HG03342 (cell line): Measurements from ENCODE around the gene ZCCHC4.
"Not testable (repeated sequence)": the region's sequence is repeated elsewhere in the genome, so short reads cannot be mapped to it uniquely, and the experiment has no call there.

Experiments used
- ATAC-seq: cut with Tn5 transposase; IDR thresholded peaks from one replicate; pipeline ENCODE4 v1.9.1; 2021; ENCODE audit warnings: mild to moderate bottlenecking, moderate library complexity; ENCODE audit not compliant: unreplicated experiment

The ZCCHC4 gene

GRCh38 chr4:25320773-25321172 lies 8.2 kb downstream of the ZCCHC4 start:
- no peak for ATAC-seq

GRCh38 chr4:25321703-25322102 lies 9.1 kb downstream of the ZCCHC4 start:
- ATAC-seq: no peak

GRCh38 chr4:25328463-25328862 lies 15.9 kb downstream of the ZCCHC4 start:
- not testable (repeated sequence) for ATAC-seq

DNA sequence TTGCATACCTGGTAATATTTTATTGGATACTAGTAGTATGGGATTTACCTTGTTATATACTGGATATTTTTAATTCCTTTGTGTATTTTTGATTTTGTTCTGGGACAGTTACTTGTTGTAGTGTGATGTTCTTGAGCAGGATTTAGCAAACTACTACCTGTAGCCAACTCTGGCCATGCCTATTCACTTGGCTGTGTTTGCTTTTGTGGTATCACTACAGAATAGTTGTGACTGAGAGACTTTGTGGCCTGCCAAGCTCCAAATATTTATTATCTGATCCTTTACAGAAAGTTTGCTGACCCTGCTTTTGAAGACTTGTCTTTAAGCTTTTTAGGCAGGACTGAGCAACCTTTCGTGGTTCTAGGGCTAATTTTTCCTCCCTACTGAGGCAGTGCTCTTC lies 17.8 kb downstream of the ZCCHC4 start:
- ATAC-seq: peak; percentile 11

GRCh38 chr4:25330905-25331808 lies 18.6 kb downstream of the ZCCHC4 start:
- peak; percentile 85 for ATAC-seq

DNA sequence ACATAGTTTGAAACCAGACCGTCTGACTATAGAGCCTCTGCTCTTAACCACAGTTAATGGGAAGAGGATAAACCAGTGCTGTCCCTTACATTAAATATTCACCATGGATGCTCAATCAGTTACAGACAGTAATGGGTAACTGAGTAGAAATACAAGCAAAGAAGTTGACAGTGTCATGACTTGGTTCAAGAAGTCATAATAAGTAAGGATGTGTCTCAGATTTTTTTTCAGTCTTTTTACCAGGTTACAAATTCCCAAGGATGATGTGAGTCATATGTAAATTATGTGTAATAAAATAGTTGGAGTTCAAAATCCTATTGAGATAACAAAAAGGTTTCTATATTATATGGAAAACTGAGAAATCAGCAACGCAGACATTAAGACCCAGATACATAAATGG lies 31.1 kb downstream of the ZCCHC4 start:
- no peak for ATAC-seq

- ATAC-seq: no peak
These were observed 33.2 kb downstream of the ZCCHC4 start for GRCh38 chr4:25345744-25346143.

DNA sequence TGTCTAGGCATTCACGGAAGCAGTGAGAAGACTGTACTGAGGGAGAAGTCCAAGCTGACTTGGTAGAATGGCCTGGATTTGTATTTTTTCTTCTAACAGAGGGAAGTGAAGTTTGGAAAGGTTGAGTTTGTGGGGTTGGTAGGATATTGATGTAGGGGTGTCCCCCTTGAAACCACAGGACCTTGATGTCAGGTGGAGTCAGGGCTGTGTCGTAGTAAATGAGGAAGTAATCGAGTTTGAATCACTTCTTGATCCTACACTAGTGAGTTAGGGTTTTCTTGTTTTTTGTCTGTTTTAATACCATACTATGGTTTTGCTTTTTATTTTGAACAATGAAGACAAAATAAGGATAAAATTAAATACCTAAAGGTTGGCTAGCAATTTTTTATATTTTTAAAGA lies 34.3 kb downstream of the ZCCHC4 start:
- peak; percentile 88 for ATAC-seq

DNA sequence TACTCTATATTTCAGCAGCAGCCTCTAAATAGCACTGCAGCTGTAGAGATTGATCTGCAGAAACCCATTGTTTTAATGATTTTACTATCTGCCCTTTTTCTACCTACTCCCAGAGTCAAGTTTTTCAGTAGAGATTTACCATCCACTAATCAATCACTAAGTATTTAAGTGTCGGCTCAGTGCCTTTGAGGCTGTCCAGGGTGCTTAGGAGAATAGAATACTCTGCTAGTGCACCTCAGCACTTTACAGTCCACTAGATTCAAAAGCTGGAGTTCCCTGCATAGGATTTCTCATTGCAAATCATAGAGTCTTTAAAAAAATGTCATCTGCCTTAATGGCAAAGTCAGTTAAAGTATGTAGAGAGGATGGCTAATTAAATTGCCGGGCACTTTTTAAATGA lies 34.9 kb downstream of the ZCCHC4 start:
- ATAC-seq: no peak

DNA sequence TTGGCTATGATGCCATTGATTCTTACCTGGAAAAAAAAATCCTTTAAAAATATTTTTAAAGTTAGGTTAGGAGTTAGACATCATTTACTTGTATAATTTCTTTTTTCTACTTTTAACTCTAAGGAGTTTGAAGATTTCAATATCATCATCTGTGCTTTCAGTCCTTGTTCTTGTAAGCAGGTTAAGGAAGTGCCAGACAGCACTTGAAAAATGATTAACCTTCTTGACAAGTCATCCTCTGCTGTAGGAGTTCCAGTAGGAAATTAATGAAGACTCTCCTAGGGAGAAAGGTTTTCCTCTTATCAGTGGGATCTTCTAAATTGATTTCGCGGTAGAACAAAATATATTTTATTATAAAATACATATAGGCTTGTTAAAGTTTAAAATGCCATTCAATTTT lies 35.4 kb downstream of the ZCCHC4 start:
- no peak for ATAC-seq

GRCh38 chr4:25350561-25350960 lies 38.0 kb downstream of the ZCCHC4 start:
- ATAC-seq: no peak

GRCh38 chr4:25351777-25352416 lies 39.3 kb downstream of the ZCCHC4 start:
- no peak for ATAC-seq

DNA sequence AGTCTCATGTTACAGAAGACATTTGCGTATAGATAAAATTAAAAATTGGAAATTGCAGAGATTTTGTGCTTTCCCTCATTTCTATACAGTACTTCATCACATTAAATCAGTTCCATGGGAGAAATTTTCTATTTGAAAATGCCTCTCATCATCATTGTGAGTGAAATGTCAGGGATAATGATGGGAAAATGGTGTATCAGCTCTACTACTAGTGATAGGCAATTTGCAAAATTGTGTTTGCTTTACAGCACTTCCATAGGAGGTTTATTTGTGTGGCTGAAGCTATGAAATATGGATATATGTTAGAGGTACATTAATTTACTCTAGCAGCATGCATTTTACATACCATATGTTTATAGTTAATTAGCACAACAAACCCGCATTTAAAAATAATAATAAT lies 43.5 kb downstream of the ZCCHC4 start:
- ATAC-seq: no peak

- no peak for ATAC-seq
These were observed 46.1 kb downstream of the ZCCHC4 start for GRCh38 chr4:25358515-25359275.

GRCh38 chr4:25361253-25361652 lies 48.7 kb downstream of the ZCCHC4 start:
- no peak for ATAC-seq

DNA sequence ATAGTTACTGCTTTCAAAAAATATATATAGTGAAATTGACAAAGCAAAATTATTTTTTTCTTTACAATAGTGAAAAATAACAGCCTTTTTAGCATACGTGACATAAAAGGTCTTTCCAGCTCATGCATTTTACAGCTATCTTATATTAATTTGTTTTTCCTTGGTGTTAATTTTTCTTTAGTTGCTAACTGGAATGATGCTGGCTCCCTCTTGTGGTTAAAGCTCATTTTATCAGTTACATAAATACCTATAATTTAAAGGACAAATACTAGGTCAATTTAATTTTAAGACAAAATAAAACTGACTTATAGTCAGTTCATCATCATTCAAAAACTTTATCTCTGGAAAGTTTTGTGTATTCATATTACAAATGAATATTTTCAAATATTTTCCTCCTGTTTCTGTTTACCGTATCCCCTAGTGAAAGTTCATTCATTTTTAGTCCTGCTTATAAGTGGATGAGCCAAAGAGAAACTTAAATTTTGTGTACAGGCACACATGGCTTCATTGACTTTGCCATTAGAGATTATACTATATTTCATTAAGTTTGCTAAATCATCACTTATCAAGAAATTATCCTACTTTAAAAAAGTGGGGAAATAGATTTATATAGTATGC lies 54.5 kb downstream of the ZCCHC4 start:
- no peak for ATAC-seq

GRCh38 chr4:25367877-25368276 lies 55.3 kb downstream of the ZCCHC4 start:
- ATAC-seq: no peak

- no peak for ATAC-seq
These were observed 55.7 kb downstream of the ZCCHC4 start for GRCh38 chr4:25368315-25368714.

- no peak for ATAC-seq
These were observed 57.7 kb downstream of the ZCCHC4 start for GRCh38 chr4:25370242-25370641.

DNA sequence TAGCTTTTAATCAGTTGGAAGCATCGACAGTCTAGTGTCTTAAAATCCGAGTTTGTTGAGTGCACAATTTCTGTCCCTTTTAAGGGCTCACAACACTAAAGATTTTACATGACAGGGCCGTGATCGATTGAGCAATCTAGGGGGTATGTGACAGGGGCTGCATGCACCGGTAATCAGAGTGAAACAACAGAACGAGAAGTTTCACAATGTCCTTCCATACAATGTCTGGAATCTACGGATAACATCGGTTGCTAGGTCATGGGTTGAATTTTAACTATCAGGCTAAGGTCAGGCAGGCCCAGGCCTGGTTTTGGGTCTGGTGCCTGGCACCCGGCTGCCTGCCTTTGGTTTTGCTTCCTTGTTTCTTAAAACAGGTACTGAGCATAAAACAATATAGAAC lies 60.0 kb downstream of the ZCCHC4 start:
- ATAC-seq: not testable (repeated sequence)
